ENCODE data around the gene IL13.
"Not testable (repeated sequence)": the region's sequence is repeated elsewhere in the genome, so short reads cannot be mapped to it uniquely, and the experiment has no call there.

The IL13 gene

DNA sequence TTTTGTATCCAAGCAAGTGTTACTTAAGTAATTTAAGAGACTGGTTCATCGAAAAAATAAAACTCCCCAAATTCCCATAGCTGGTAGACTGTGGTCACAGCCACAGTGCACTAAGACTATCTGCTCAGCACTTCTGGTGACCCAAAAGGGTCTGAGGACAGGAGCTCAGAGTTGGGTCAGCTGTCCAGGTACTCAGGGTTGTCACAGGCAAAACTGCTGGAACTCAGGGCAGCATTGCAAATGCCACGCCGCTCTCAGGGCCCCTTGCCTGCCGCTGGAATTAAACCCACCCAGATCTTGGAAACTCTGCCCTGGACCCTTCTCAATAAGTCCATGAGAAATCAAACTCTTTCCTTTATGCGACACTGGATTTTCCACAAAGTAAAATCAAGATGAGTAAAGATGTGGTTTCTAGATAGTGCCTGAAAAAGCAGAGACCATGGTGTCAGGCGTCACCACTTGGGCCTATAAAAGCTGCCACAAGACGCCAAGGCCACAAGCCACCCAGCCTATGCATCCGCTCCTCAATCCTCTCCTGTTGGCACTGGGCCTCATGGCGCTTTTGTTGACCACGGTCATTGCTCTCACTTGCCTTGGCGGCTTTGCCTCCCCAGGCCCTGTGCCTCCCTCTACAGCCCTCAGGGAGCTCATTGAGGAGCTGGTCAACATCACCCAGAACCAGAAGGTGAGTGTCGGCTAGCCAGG, at the start of gene IL13:
TSS of gene IL13 (plus strand) at position 498 of the 705 bp plus-strand sequence. CDS start at position 512, 14 bp downstream.
- no peak for DNase-seq

DNA sequence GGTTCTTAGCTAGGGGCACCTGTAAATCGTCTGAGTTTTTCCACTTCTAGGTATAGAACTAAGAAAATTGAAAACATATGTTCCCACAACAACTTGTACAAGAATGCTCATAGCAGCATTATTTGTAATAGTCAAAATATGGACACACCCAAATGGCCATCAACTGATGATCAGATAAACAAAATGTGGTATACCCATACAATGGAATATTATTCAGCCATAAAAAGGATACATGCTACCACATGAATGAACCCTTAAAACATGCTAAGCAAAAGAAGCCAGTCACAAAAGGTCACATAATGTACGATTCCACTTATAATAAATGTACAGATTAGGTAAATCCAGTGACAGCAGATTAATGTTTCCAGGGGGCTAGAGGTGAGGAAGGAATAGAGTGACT, 46.0 kb upstream of the IL13 start:
- DNase-seq, result no peak

DNA sequence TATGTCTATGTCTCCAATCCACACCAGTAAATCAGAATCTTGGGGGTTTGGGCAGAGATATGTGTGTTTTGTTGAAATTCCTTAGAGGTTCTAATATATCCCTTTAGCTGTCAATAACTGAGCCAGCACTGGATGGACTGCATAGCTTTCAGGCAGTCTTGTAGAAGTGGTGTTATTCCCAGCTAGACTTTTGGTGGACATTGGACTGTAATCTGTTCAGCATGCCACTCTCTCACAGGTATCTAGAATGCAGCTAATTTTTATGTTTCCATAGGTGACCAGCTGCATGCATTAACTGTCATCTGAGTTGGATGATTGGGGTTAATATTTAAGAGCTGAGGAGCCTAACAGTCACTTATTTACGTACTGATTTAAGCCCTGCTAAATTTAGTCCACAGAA, 45.1 kb upstream of the IL13 start:
- no peak for DNase-seq

DNA sequence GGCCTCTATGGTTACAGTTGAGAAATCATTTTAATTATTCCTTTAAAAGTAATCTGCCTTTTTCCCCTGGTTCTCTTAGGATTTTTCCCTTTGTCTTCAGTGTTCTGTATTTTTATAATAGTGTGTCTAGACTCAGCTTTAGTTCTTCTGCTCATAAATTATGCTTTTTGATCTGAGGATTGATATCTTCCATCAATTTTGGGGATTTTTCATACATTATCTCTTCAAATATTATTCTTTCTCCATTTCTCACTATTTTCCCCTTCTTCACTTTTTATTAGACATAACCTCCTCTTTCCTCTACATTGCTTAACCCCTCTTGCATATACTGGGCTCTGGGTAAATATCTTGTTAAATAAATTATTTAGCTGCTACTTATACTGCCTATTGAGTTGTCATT, 36.3 kb upstream of the IL13 start:
- no peak for DNase-seq

DNA sequence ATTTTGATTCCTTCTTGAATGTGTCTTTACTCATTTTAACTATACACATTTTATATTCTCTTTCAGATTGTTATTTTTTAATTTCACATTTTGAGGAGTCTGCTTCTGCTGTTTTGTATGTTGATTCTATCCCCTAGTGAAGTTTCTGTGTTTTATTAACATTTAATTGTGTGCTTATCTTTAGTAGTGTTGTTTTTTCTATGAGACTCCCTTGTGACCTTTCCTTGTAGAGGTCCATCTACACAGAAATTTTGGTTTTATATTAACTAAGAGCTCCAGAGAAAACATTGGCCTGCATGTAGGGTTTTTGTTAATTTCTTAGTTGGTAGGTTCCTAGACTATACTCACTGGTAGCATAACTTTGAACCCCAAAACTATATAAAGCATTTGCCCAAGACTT, 35.4 kb upstream of the IL13 start:
- DNase-seq, result no peak

DNA sequence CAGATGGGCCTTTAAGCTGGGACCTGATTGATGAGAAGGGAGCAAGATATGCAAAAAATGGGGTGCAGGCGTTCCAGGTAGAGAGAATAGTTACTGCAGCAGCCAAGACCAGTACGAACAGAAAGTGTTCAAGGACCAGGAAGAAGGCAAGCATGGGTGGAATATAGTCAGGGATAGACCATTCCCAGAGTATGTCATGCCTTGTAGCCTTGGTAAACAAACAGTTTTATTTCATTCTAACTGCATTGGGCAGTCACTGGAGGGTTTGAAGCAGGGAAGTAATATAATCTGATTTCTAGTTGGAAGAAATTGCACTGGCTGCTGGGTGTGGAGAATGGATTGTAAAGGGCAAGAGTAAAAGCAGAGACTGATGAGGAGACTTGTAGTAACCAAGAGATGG, 30.5 kb upstream of the IL13 start:
- no peak for DNase-seq

DNA sequence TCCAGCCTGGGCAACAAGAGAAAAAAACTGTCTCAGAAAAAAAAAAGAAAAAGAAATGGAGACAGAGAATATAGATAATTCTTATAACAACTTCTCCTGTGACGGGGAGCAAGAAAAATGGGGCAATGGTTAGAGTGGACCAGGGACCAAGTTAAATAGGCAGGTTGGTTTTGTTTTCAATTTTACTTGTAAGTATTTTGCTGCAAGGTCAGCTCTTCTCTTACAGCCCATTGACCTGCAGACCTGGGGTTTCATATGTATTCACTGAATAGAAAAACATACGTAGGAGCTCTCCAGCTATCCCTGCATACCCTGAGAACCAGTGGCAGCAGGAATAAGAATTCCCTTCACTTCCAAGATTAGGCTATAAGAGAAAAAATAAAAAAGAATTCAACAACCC, 29.2 kb upstream of the IL13 start:
- no peak for DNase-seq

DNA sequence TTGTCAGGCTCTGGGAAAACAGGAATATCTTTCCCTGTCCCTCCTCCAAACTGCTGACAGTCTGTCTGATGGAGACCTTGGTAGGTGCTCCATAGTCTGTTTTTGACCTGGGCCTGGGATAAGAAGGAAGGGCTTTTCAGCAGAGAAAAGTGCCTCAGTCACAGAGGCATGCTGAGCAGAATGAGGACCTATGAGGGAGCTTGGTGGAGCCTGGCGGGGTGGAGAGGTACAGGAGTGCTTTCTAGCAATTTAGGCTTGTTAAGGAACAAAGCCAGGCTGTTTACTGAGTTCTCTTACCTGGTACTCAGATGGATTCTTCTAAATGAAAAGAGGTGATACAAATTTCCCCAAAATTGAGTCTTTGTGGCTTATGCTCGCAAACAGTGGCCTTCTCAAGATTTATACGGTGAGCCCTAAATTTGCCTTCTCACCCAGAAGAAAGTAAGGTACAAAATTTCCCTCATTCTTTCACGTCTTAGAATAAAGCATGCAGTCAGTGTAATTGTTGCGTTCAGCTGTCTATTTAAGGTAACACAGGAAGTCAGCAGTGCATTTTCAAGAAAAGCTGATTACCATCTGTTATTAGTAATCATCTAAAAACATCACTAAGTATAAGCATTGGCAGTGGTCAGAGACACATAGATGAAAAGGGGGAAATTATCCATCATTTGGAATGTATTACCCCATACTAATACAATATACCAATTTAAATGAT, 28.6 kb upstream of the IL13 start:
- DNase-seq, result no peak

DNA sequence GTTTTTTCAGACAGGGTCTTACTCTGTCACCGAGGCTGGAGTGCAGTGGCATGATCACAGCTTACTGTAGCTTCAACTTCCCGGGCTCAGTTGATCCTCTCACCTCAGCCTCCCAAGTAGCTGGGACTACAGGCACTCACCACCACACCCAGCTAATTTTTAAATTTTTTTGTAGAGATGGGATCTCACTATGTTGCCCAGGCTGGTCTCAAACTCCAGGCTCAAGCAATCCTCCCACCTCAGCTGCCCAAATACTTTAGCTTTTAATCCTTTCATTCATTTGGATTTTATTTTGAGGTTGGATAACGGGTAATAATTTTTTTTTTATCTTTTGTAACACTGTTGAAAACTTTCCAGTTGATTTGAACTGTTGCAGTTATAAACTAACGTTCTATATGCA, 24.4 kb upstream of the IL13 start:
- not testable (repeated sequence) for DNase-seq

DNA sequence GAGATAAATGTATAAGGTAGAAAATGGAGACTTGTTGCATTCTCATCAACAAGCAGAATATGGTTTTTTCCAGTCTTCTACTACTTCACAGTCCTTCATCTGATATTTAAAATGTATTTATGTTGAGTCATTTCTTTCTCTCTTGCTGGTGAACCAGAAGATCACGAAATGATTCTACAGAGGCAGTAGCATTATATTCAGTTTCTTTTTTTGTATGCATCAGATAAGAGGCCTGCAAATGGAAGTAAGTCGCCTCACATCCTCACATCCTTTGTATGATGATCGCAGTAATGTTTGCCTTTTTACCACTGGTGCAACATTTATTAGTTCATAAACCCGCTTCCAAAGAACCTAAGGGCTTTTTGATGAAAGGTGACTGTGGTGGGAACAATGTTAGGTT, 22.1 kb upstream of the IL13 start:
- no peak for DNase-seq

DNA sequence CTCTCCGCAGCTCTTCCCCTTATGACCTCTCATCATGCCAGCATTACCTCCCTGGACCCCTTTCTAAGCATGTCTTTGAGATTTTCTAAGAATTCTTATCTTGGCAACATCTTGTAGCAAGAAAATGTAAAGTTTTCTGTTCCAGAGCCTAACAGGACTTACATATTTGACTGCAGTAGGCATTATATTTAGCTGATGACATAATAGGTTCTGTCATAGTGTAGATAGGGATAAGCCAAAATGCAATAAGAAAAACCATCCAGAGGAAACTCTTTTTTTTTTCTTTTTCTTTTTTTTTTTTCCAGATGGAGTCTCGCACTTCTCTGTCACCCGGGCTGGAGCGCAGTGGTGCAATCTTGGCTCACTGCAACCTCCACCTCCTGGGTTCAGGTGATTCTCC, 20.7 kb upstream of the IL13 start:
- DNase-seq, result no peak

DNA sequence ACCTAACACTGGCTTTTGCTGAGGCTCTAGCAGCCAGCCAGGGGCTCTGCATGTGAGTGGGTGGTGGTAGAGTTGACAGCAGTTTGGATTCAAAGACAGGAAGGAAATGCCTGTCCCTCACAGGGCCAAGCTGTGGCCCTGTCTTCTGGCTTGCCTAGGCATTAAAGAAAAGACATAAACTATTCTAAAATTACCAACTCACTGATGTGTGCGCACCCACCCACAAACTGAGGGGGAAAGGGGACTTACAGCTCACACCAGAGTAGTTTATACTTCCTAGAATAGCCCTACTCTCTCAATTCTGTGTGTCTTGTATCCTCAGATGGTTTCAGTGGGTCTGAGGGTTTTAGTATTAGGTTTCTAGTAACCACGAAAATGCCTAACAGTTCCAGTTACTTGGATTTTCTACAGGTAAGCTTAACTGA, 18.3 kb upstream of the IL13 start:
- DNase-seq, result no peak

DNA sequence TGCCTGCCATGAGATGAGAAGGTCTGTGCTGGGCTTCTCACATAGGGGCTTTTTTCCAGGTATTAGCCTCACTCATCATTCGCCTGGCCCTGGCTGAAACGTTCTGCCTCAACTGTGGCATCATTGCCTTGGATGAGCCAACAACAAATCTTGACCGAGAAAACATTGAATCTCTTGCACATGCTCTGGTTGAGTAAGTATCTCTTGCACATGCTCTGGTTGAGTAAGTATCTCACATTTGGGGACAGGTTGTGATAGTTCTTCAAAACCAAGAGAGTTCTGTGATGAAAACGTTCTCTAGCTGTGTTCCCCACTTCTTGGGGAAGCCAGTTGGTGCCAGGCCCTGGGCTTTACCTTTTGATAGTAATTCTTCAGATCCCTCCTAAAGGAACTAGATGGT, 17.4 kb upstream of the IL13 start:
- DNase-seq, result no peak

DNA sequence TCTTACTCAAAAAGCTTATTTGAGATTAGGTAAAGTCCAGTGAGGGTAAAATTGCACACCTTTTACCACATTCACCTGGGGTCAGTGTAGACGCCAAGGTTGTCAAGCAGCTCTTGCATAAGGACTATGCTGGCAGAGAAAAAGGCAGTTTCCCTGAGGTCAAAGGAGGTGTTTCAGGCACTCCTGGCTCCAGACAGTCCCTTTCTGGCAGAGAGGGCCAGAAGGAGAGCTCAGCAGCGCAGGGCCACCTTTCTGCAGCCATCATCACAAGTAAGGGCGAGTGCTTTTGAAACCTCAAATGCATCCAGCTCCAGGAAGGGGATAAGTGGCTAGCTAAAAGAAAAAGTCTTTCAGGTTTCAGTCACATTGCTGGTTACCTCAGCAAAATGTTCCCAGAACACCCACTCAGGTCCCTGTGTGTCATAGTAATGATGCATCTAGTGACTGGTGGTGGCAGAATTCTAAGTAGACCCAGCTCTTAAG, 16.7 kb upstream of the IL13 start:
- DNase-seq, result peak in 3 of 56 donors; percentile 19 to 46 (median 25)

DNA sequence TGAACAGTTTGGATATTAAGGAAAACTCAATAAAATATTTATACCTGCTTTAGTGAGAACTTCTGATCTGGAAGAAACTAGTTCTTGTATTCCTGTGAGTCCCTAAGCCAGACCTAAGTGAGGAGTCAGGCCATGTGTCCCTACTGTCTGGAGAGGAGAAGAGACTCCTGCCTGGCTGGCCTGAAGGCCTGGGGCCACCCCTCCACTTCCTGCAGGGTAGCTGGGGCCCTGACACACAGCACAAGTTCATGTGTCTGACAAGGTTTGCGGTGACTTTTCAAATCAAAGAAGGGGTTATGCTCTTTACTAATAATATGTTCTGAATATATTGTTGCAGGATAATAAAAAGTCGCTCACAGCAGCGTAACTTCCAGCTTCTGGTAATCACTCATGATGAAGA, 16.1 kb upstream of the IL13 start:
- DNase-seq, result no peak

DNA sequence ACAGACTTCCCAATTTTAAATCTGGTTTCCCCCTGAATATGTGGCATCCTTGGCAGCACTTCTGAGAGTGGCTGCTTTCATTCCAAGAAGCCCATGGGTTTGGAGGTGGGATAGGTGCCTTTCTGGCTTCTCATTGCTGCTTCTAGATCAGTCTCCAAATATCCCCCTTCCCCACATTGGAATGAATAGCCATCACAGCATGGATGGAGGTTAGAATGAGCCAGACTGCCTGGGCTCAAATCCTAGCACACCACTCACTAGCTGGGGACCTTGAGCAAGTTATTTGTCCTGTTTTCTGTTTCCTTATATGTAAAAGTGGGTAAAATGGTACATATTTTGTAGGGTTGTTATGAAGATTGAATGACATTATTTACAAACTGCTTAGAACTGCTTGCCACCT, 13.8 kb upstream of the IL13 start:
- no peak for DNase-seq

DNA sequence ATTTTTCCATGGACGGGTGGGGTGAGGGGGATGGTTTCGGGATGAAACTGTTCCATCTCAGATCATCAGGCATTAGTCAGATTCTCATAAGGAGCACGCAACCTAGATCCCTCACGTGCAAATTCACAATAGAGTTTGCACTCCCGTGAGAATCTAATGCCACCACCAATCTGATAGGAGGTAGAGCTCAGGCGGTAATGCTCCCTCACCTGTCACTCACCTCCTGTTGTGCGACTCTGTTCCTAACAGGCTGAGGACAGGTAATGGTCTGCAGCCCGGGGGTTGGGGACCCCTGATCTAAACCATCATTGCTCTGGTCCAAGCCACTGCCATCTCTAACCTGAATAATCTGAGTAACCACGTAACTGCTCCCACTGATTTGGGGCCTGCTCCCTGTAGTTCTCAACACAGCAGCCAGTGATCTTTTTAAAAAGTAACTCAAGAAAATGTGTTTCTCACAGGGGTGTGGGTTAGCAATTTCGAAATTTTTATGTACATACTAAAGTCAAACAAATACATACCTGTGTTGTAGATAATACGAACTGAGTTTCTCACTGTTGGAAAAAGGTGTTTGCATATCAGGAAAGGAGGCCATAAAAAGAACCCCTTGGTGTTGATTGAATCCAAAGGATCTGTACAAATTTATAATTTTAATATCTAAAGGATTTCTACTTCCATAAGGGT, 11.2 kb upstream of the IL13 start:
- DNase-seq, result no peak

DNA sequence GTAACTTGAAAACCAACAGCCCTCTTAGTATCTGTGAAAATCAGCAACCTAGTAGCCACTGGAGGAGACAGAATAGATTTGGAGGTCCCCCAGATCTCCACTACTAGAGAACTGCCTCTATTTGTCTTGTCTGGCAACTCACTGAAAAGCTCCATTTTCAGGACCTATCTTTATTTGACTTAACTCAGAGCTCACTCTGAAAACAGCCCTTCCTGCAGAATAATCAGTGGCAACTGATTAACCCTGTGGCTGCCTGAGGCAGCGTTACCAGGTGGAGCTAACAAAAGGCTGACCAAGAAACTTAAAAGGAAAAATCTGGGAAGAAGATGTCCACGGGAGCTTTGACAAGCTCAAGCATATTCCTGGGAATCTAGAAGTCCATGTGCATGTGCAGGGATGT, 10.5 kb upstream of the IL13 start:
- DNase-seq, result no peak

DNA sequence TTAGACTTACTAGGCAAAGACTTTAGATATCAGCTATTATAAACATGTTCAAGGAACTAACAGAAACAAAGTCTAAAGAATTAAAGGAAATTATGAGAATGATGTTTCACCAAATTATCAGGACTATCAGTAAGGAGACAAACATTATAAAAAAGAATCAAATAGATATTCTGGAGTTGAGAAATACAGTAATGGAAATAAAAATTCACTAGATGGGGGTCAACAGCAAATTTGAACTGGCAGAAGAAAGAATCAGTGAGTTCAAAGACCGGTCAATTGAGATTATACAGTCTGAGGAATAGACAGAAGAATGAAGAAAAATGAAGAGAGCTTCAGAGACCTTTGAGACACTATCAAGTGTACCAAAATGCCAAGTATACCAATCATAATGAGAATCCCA, 9.6 kb upstream of the IL13 start:
- DNase-seq, result no peak

DNA sequence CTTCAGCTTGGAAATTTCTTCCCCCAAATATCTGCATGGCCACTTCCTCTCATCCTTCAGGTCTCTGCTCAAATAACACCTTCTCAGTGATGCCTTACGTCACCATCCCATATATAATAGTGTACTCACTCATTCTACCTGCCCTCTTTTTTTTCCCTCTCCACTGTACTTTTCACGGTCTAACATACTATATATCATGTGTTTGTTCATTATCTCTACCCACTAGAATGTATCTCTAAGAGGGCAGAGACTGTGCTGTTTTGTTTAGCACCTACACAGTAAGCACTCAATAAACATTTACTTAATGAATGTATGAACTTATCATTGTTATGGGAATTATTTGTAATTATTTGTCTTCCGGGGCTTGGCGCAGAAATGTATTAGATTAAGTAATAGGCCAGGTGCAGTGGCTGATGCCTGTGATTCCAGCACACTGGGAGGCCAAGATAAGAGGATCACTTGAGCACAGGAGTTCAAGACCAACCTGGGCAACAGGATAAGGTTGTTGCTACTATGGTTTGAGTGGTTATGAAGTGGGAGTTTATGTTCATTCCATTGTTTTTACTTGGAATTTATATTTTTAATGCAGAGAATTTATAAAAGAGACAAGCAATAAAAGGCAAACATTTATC, 6.0 kb upstream of the IL13 start:
- DNase-seq, result no peak

DNA sequence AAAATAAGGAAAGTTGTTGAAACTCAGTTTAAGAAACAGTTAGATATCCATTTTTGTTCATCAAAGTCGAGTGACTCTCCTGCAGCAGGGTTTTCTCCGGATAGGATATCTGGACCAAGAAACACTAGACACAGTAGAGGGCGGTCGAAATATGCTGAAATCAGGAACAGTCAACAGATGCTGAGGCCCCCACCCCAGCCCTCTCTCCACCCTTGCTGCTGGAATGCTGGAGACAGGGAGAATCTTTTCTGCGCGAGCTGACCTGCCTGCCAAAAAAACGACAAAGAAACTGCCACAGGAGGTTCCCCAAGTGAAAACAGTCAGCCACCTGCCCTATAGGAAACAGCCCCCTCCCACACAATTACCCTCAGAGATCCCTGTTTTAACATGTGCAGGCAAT, 4.3 kb upstream of the IL13 start:
- DNase-seq, result no peak

Data from nucleus accumbens (tissue), 56 donors.